Activated B cell treated with CpG ODN at 0.5 μM for 24 hours (primary cell): ENCODE data around the gene FRZB. TPM values are rescaled to one million over a fixed set of nuclear protein-coding genes. Genes with fewer than 3 reads are reported as not detected.

Experiments
- ATAC-seq: fragments of 200-7000 bp; cut with Tn5 transposase; one replicate; pipeline ENCODE4 v1.10.0; 2021; ENCODE audit warnings: low read depth, mild to moderate bottlenecking, moderate library complexity
- CTCF ChIA-PET: fragments of 350-600 bp; sonication (Branson Sonifier 250); formaldehyde crosslinking; loops from one replicate; lab custom pipeline; 2021; ENCODE audit warnings: antibody characterized with exemption; lab: Charles Lee
- POLR2A ChIA-PET: fragments of 350-600 bp; sonication (Branson Sonifier 250); formaldehyde crosslinking; loops from one replicate; lab custom pipeline; 2021; ENCODE audit warnings: antibody characterized with exemption; lab: Charles Lee
- DNase-seq: peaks from one replicate; pipeline ENCODE4 v3.0.0; 2022
- H3K27ac Mint-ChIP-seq: one replicate; pipeline ENCODE4 v1.8.0; 2020; ENCODE audit warnings: mixed read lengths
- H3K27me3 Mint-ChIP-seq: one replicate; pipeline ENCODE4 v1.8.0; 2021; ENCODE audit warnings: mixed read lengths
- H3K36me3 Mint-ChIP-seq: one replicate; pipeline ENCODE4 v1.8.0; 2021; ENCODE audit warnings: low read depth, mixed read lengths
- H3K4me1 Mint-ChIP-seq: one replicate; pipeline ENCODE4 v1.8.0; 2021; ENCODE audit warnings: mixed read lengths
- H3K4me3 Mint-ChIP-seq: one replicate; pipeline ENCODE4 v1.8.0; 2020; ENCODE audit warnings: mild to moderate bottlenecking, mixed read lengths
- H3K9me3 Mint-ChIP-seq: one replicate; pipeline ENCODE4 v1.8.0; 2020; ENCODE audit warnings: mixed read lengths
- intact Hi-C: fragments of 100-400 bp; cut with micrococcal nuclease; formaldehyde crosslinking; loops from one replicate; pipeline ENCODE4 v1.15.1; 2024
- total RNA-seq: library from RNA; stranded (reverse); gene quantifications from 2 replicates; pipeline ENCODE4 v1.2.3, GENCODE V29; 2022
- TF ChIP-seq, protein P1 (sequence below): fragments of 200-600 bp; IDR thresholded peaks from one replicate; pipeline ENCODE4 v1.8.0; 2022; ENCODE audit warnings: antibody characterized with exemption, mild to moderate bottlenecking

Gene FRZB
- total RNA-seq, 1 donor from 2014 or later: not detected

DNA sequence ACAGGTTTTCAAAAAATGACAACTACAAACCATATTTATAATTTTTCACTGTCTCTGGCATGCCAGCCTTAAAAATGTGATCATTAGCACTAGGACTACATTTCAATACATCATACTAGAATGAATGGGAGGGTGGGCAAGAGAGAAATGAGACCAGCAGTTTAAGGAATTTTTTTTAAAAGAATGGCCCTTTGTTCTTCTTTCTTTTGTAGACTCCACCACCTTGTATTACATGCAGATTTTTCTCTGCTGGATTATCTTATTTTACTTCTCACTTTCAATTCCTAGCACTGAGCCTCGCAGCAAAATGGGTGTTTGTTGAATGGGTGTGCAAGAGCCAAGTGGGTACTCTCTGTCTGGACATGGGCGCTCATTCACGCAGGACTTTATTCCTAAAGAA, 39.9 kb downstream of the FRZB start:
- H3K36me3 Mint-ChIP-seq: no peaks in the 10 kb centered on the region
- TF ChIP-seq, protein P1, sequence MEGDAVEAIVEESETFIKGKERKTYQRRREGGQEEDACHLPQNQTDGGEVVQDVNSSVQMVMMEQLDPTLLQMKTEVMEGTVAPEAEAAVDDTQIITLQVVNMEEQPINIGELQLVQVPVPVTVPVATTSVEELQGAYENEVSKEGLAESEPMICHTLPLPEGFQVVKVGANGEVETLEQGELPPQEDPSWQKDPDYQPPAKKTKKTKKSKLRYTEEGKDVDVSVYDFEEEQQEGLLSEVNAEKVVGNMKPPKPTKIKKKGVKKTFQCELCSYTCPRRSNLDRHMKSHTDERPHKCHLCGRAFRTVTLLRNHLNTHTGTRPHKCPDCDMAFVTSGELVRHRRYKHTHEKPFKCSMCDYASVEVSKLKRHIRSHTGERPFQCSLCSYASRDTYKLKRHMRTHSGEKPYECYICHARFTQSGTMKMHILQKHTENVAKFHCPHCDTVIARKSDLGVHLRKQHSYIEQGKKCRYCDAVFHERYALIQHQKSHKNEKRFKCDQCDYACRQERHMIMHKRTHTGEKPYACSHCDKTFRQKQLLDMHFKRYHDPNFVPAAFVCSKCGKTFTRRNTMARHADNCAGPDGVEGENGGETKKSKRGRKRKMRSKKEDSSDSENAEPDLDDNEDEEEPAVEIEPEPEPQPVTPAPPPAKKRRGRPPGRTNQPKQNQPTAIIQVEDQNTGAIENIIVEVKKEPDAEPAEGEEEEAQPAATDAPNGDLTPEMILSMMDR: no peak
- H3K4me3 Mint-ChIP-seq: no peak overlapping the region
- no peaks in the 10 kb centered on the region for H3K9me3 Mint-ChIP-seq
- H3K27ac Mint-ChIP-seq: no peak overlapping the region
- H3K27me3 Mint-ChIP-seq: peaks cover 9% of the 10 kb centered on the region
- H3K4me1 Mint-ChIP-seq: no peaks in the 10 kb centered on the region
- POLR2A ChIA-PET: no interaction called here
- DNase-seq: no peak
- intact Hi-C loops: no loop called here
- ATAC-seq: no peak
- CTCF ChIA-PET: no interaction called here

DNA sequence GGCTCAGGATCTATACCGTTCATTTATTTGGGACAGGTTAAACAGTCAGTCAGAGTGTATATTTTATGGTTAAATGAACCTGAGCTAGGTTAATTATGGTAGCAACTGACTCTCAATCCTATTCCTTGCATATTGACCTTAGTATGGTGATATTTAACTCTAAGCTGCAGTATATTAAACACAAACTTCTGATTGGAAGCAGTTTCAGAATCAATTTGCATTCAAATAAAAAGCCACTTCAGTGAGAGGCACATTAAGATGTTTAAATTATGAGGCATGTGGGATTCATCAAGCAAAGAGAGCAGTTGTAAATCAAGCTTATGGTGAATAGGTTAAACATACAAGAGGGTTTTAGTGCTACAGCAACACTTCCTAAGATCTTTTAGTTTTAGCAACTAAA, 40.4 kb downstream of the FRZB start:
- intact Hi-C loops: no loop called here
- no peak for ATAC-seq
- no peak for DNase-seq
- TF ChIP-seq, protein P1: no peak
- CTCF ChIA-PET: no interaction called here
- Mint-ChIP-seq H3K27me3 (peaks cover 13% of the 10 kb centered on the region), H3K36me3 (no peaks in the 10 kb centered on the region), H3K9me3 (no peaks in the 10 kb centered on the region), H3K27ac (no peak overlapping the region), H3K4me1 (no peaks in the 10 kb centered on the region), H3K4me3 (no peak overlapping the region)
- POLR2A ChIA-PET: no interaction called here

DNA sequence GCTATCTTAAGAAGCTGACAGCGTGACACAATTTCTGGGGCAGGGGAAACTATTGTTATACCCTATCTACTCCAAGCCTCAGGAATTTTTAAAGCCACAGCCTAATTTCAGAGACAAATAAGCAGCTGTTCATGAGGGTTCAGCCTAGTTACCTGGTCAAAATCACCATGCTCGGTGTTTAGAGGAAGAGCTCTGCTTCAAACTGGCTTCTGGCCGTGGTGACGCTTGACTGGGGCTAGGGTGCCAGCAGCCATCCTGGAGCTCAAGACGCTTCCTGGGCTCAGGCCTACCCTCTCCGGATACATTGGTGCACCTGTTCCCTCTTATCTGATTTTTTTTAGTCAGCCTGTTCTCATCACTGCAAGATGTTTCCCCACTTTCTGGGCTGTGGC, 41.7 kb downstream of the FRZB start:
- Mint-ChIP-seq H3K9me3 (no peaks in the 10 kb centered on the region), H3K4me1 (no peaks in the 10 kb centered on the region), H3K27me3 (peaks cover 15% of the 10 kb centered on the region), H3K4me3 (no peak overlapping the region), H3K27ac (no peak overlapping the region), H3K36me3 (no peaks in the 10 kb centered on the region)
- POLR2A ChIA-PET: no interaction called here
- intact Hi-C loops: no loop called here
- DNase-seq (no peak), ATAC-seq (no peak)
- TF ChIP-seq, protein P1: no peak
- CTCF ChIA-PET: no interaction called here

DNA sequence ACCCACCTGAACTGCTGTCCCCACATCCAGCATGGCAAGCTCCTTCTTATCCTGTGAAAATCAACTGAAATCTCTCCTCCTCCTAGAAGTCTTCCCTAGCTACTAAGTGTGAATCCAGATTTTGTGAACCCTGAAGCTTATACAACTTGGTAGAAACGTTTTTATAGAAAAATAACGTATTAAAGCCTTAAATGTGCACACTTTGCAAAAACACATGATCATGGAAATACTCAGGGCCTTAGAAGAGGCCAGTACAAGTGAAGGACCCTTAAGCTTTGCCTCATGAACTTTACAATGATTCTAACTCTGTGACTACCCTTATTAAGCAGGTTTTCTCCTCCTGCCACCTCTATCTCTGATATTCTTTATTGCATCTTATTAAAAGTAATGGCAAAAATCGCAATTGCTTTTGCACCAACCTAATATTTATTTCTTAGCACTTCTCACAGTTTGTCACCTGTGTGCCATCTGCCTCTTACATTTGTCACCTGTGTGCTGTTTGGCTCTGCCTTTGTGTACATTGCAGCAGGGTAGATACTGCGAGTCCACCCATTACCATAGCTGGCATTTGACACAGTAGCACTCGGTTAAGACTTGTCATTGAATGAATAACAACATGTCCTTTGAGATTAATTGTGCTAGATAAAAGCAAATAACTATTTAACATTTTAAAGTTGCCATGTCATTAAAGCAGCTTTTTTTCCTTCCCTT, 42.2 kb downstream of the FRZB start:
- intact Hi-C loops: no loop called here
- ATAC-seq (no peak), DNase-seq (no peak)
- H3K27ac Mint-ChIP-seq: no peak overlapping the region
- no peaks in the 10 kb centered on the region for H3K36me3 Mint-ChIP-seq
- H3K4me1 Mint-ChIP-seq: no peaks in the 10 kb centered on the region
- TF ChIP-seq, protein P1: no peak
- no peak overlapping the region for H3K4me3 Mint-ChIP-seq
- ChIA-PET POLR2A (no interaction called here), CTCF (no interaction called here)
- no peaks in the 10 kb centered on the region for H3K9me3 Mint-ChIP-seq
- H3K27me3 Mint-ChIP-seq: peaks cover 13% of the 10 kb centered on the region

DNA sequence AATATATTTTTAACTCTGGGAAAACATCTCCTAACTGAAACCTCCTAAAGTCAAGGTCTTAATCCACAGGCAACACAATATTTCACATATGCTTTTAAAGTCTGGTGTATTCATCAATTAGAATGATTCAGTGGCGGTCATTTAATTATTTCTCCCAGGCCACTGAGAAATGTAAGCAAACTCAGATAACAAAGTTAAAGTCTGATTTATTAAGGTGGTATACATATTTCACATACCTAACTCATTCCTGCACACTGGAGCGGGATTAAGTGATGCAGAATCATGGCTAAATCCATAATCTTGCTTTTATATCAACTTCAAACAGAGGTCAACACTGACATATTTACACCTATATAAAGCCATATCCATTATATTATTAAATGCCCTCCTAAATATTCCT, 43.7 kb downstream of the FRZB start:
- H3K36me3 Mint-ChIP-seq: no peaks in the 10 kb centered on the region
- no peaks in the 10 kb centered on the region for H3K9me3 Mint-ChIP-seq
- ChIA-PET POLR2A (no interaction called here), CTCF (no interaction called here)
- TF ChIP-seq, protein P1: no peak
- no peak for DNase-seq
- no peaks in the 10 kb centered on the region for H3K4me1 Mint-ChIP-seq
- H3K4me3 Mint-ChIP-seq: no peak overlapping the region
- H3K27me3 Mint-ChIP-seq: peaks cover 13% of the 10 kb centered on the region
- intact Hi-C loops: no loop called here
- no peak overlapping the region for H3K27ac Mint-ChIP-seq
- no peak for ATAC-seq
